GM18873 (cell line): ENCODE measurements around the gene ARID1B.
"Not testable (repeated sequence)": the region's sequence is repeated elsewhere in the genome, so short reads cannot be mapped to it uniquely, and the experiment has no call there.

ENCODE experiments used
- ATAC-seq: cut with Tn5 transposase; IDR thresholded peaks from one replicate; pipeline ENCODE4 v1.9.1; 2021; ENCODE audit warnings: mild to moderate bottlenecking, moderate library complexity, moderate number of reproducible peaks; ENCODE audit not compliant: unreplicated experiment, low FRiP score

ARID1B gene

GRCh38 chr6:156977527-156978291 is 200.5 kb downstream of the ARID1B start:
- ATAC-seq: no peak

GRCh38 chr6:156978948-156979347 is 201.8 kb downstream of the ARID1B start:
- ATAC-seq: no peak

- ATAC-seq: no peak
Measured at GRCh38 chr6:156980515-156980914, 203.3 kb downstream of the ARID1B start.

- no peak for ATAC-seq
Measured at GRCh38 chr6:156980948-156981347, 203.8 kb downstream of the ARID1B start.

- ATAC-seq: no peak
Measured at GRCh38 chr6:156982168-156982567, 205.0 kb downstream of the ARID1B start.

- ATAC-seq: not testable (repeated sequence)
Measured at GRCh38 chr6:156982864-156983263, 205.7 kb downstream of the ARID1B start.

- ATAC-seq: no peak
Measured at GRCh38 chr6:156984178-156984738, 207.1 kb downstream of the ARID1B start.

- ATAC-seq: no peak
Measured at GRCh38 chr6:156985309-156985708, 208.1 kb downstream of the ARID1B start.

GRCh38 chr6:156988276-156989158 is 211.3 kb downstream of the ARID1B start:
- peak; percentile 52 for ATAC-seq

- no peak for ATAC-seq
Measured at GRCh38 chr6:156989159-156989806, 212.1 kb downstream of the ARID1B start.

- no peak for ATAC-seq
Measured at GRCh38 chr6:156992020-156992804, 215.0 kb downstream of the ARID1B start.

GRCh38 chr6:156993713-156994112 is 216.5 kb downstream of the ARID1B start:
- no peak for ATAC-seq

- ATAC-seq: no peak
Measured at GRCh38 chr6:156994215-156995076, 217.3 kb downstream of the ARID1B start.

GRCh38 chr6:156995502-156995901 is 218.3 kb downstream of the ARID1B start:
- no peak for ATAC-seq

- no peak for ATAC-seq
Measured at GRCh38 chr6:156996265-156996664, 219.1 kb downstream of the ARID1B start.

GRCh38 chr6:156998794-156999330 is 221.7 kb downstream of the ARID1B start:
- ATAC-seq: no peak

GRCh38 chr6:156999762-157000161 is 222.6 kb downstream of the ARID1B start:
- no peak for ATAC-seq

GRCh38 chr6:157001716-157002115 is 224.5 kb downstream of the ARID1B start:
- ATAC-seq: no peak

- ATAC-seq: no peak
Measured at GRCh38 chr6:157002774-157003173, 225.6 kb downstream of the ARID1B start.
